Tibial artery (tissue), 4 donors: ENCODE data around the gene MATN3.

Experiments
- DNase-seq, 2 donors: peaks; one replicate each; pipeline ENCODE4 v3.0.0-alpha.2; 2019
- H3K27ac ChIP-seq, 2 donors: fragments of 200-600 bp; sonication (generic) in 1 of 2; 1 replicate in 1 of 2; 2 replicates in 1 of 2; pipeline ENCODE4 v1.5.1; 2018 to 2019; ENCODE audit warnings: mild to moderate bottlenecking in 1 of 2
- H3K27me3 ChIP-seq, 2 donors: fragments of 200-600 bp; sonication (generic) in 1 of 2; one replicate each; pipeline versions ENCODE4 v1.5.1 to v1.6.0; 2016 to 2019
- H3K36me3 ChIP-seq, 3 donors: fragments of 200-600 bp; sonication (generic) in 2 of 3; one replicate each; pipeline ENCODE4 v1.5.1; 2016 to 2019; ENCODE audit warnings: mild to moderate bottlenecking in 2 of 3
- H3K4me1 ChIP-seq, 4 donors: fragments of 200-600 bp; sonication (generic) in 2 of 4; 1 replicate in 3 of 4; 2 replicates in 1 of 4; pipeline ENCODE4 v1.5.1; 2016 to 2019
- H3K4me3 ChIP-seq, 2 donors: fragments of 200-600 bp; sonication (generic) in 1 of 2; 1 replicate in 1 of 2; 2 replicates in 1 of 2; pipeline ENCODE4 v1.5.1; 2018 to 2019; ENCODE audit warnings: mild to moderate bottlenecking in 2 of 2
- H3K9me3 ChIP-seq, 3 donors: fragments of 200-600 bp; sonication (generic) in 1 of 3; one replicate each; pipeline ENCODE4 v1.5.1; 2016 to 2019
- intact Hi-C: fragments of 100-400 bp; cut with DNase I; formaldehyde crosslinking; loops from one replicate; pipeline ENCODE4 v1.15.0; 2023; ENCODE audit warnings: low total_unique reads
- TF ChIP-seq, protein P1 (sequence below), 2 experiments: fragments of 200-600 bp in 1 of 2; fragments of 450-650 bp in 1 of 2; IDR thresholded peaks; one replicate each; pipeline ENCODE4 v1.5.1; 2017 to 2019; ENCODE audit warnings: antibody characterized with exemption in 2 of 2, mild to moderate bottlenecking in 1 of 2, moderate library complexity in 1 of 2

MATN3 gene

GRCh38 chr2:20044778-20045177, 32.3 kb upstream of the MATN3 start:
- peaks cover 9 to 11% (median 9%) of the 10 kb centered on the region in 3 donors for H3K36me3 ChIP-seq
- TF ChIP-seq, protein P1, sequence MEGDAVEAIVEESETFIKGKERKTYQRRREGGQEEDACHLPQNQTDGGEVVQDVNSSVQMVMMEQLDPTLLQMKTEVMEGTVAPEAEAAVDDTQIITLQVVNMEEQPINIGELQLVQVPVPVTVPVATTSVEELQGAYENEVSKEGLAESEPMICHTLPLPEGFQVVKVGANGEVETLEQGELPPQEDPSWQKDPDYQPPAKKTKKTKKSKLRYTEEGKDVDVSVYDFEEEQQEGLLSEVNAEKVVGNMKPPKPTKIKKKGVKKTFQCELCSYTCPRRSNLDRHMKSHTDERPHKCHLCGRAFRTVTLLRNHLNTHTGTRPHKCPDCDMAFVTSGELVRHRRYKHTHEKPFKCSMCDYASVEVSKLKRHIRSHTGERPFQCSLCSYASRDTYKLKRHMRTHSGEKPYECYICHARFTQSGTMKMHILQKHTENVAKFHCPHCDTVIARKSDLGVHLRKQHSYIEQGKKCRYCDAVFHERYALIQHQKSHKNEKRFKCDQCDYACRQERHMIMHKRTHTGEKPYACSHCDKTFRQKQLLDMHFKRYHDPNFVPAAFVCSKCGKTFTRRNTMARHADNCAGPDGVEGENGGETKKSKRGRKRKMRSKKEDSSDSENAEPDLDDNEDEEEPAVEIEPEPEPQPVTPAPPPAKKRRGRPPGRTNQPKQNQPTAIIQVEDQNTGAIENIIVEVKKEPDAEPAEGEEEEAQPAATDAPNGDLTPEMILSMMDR (IDR thresholded peaks at IDR 0.05), result no peak
- H3K4me3 ChIP-seq, result no peak overlapping the region
- H3K27ac ChIP-seq, result no peak overlapping the region
- intact Hi-C loops, result no loop called here
- H3K9me3 ChIP-seq, result no peaks in the 10 kb centered on the region
- DNase-seq, result no peak
- no peaks in the 10 kb centered on the region for H3K27me3 ChIP-seq
- peaks cover 0 to 77% (median 42%) of the 10 kb centered on the region in 4 donors for H3K4me1 ChIP-seq

GRCh38 chr2:20042531-20042930, 30.1 kb upstream of the MATN3 start:
- DNase-seq, result no peak
- H3K4me3 ChIP-seq, result no peak overlapping the region
- H3K4me1 ChIP-seq, result peaks cover 0 to 55% (median 25%) of the 10 kb centered on the region in 4 donors
- intact Hi-C loops, result no loop called here
- H3K36me3 ChIP-seq, result peaks cover 25 to 33% (median 27%) of the 10 kb centered on the region in 3 donors
- no peaks in the 10 kb centered on the region for H3K27me3 ChIP-seq
- no peak overlapping the region for H3K27ac ChIP-seq
- H3K9me3 ChIP-seq, result no peaks in the 10 kb centered on the region
- TF ChIP-seq, protein P1 (IDR thresholded peaks at IDR 0.05), result no peak

- no peak for DNase-seq
- H3K27me3 ChIP-seq, result no peaks in the 10 kb centered on the region
- no peak overlapping the region for H3K27ac ChIP-seq
- intact Hi-C loops, result no loop called here
- peaks cover 41 to 51% (median 44%) of the 10 kb centered on the region in 3 donors for H3K36me3 ChIP-seq
- no peaks in the 10 kb centered on the region for H3K9me3 ChIP-seq
- TF ChIP-seq, protein P1 (IDR thresholded peaks at IDR 0.05), result no peak
- peaks cover 0 to 53% (median 20%) of the 10 kb centered on the region in 4 donors for H3K4me1 ChIP-seq
- H3K4me3 ChIP-seq, result no peak overlapping the region
Measured at GRCh38 chr2:20040489-20041172, 28.2 kb upstream of the MATN3 start.

GRCh38 chr2:20037660-20038059, 25.2 kb upstream of the MATN3 start:
- Histone ChIP-seq H3K4me3 (no peak overlapping the region), H3K36me3 (peaks cover 69 to 80% (median 74%) of the 10 kb centered on the region in 3 donors), H3K4me1 (peaks cover 0 to 26% (median 2%) of the 10 kb centered on the region in 4 donors), H3K9me3 (no peaks in the 10 kb centered on the region), H3K27me3 (no peaks in the 10 kb centered on the region), H3K27ac (no peak overlapping the region)
- no peak for DNase-seq
- intact Hi-C loops, result no loop called here
- TF ChIP-seq, protein P1 (IDR thresholded peaks at IDR 0.05), result no peak

DNA sequence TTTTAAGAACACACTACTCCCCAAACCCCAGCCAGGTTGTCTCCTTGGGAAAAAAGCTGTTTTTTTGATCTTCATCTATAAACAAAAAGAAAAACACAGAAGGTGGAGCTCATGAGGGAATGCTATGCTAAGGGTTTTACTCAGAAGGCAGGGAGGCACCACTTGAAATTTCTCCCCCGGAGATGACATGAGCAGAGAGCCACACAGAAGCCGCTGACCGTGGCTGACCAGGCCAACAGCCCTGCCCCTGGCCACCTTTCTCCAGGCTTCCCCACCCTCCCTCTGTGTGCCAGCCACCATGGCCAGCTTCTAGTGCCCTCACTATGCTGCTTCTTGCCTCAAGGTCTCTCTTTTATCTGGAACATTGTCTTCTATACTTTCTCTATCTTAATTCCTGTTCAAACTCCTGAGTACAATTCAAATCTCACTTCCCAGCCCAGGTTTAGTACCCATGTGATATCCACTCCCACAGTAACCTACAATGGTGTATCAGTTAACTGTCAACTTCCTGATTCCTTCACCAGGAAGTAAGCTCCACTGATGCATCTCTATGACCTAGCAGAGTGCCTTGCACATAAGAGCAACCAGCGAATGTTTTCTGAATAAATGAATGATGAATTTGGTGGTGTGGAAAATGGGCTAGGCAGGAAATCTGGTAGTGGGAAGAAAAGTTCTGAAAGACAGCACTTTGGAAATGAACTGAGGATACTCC, 23.6 kb upstream of the MATN3 start:
- TF ChIP-seq, protein P1 (IDR thresholded peaks at IDR 0.05), result no peak
- Histone ChIP-seq H3K9me3 (no peaks in the 10 kb centered on the region), H3K27me3 (no peaks in the 10 kb centered on the region), H3K27ac (no peak overlapping the region), H3K4me3 (no peak overlapping the region), H3K4me1 (peaks cover 0 to 13% (median 0%) of the 10 kb centered on the region in 4 donors), H3K36me3 (peaks cover 84 to 96% (median 90%) of the 10 kb centered on the region in 3 donors)
- DNase-seq, result no peak
- intact Hi-C loops, result no loop called here
